GM18907 (cell line): ENCODE data around the gene ADGB.

Experiments used
- ATAC-seq: cut with Tn5 transposase; IDR thresholded peaks from one replicate; pipeline ENCODE4 v1.9.1; 2021; ENCODE audit warnings: mild to moderate bottlenecking, moderate library complexity; ENCODE audit not compliant: unreplicated experiment

The ADGB gene

GRCh38 chr6:146859795-146860495 lies 261.2 kb downstream of the ADGB start:
- no peak for ATAC-seq

GRCh38 chr6:146860583-146860982 lies 261.8 kb downstream of the ADGB start:
- no peak for ATAC-seq

- ATAC-seq: no peak
Observed at GRCh38 chr6:146861029-146861563, 262.3 kb downstream of the ADGB start.

GRCh38 chr6:146861716-146862115 lies 262.9 kb downstream of the ADGB start:
- no peak for ATAC-seq

GRCh38 chr6:146862508-146862919 lies 263.7 kb downstream of the ADGB start:
- no peak for ATAC-seq

- no peak for ATAC-seq
Observed at GRCh38 chr6:146864300-146864699, 265.5 kb downstream of the ADGB start.

- ATAC-seq: no peak
Observed at GRCh38 chr6:146864885-146865284, 266.1 kb downstream of the ADGB start.
